Panc1 (cell line): ENCODE data around the gene HCN3. TPM values are rescaled to one million over a fixed set of nuclear protein-coding genes. Genes with fewer than 3 reads are reported as not detected.

Experiments used
- ATAC-seq: fragments of 200-7000 bp; cut with Tn5 transposase; 2 replicates; pipeline ENCODE4 v1.9.1; 2020; ENCODE audit warnings: mild to moderate bottlenecking, moderate library complexity
- BruUV-seq: library from RNA; stranded (reverse); fragments of 400-500 nt; replicated peaks from 2 replicates; lab custom pipeline; 2021; lab: Mats Ljungman, UMichigan
- CTCF ChIA-PET: fragments of 300-600 bp; sonication (Branson Sonifier 250); formaldehyde crosslinking; loops from one replicate; lab custom pipeline; 2022; ENCODE audit warnings: antibody characterized with exemption; lab: Charles Lee
- POLR2A ChIA-PET: fragments of 300-600 bp; sonication (Branson Sonifier 250); formaldehyde crosslinking; loops from one replicate; lab custom pipeline; 2022; ENCODE audit warnings: antibody characterized with exemption; lab: Charles Lee
- DNase-seq: peaks from one replicate; pipeline ENCODE4 v3.0.0-alpha.2; 2010; ENCODE audit warnings: low read depth, low spot score
- H3K27ac ChIP-seq: 2 replicates; pipeline ENCODE4 v1.5.1; 2011; ENCODE audit warnings: mild to moderate bottlenecking, low read length, inconsistent platforms
- H3K27me3 ChIP-seq: fragments of 200-500 bp; sonication (Bioruptor generic); 2 replicates; pipeline ENCODE4 v1.6.0; 2014; ENCODE audit warnings: low read length, inconsistent platforms; ENCODE audit not compliant: control insufficient read depth, insufficient read depth
- H3K36me3 ChIP-seq: fragments of 200-500 bp; sonication (Bioruptor generic); 2 replicates; pipeline ENCODE4 v1.5.1; 2014; ENCODE audit warnings: inconsistent platforms, mild to moderate bottlenecking, low read length, moderate library complexity; ENCODE audit not compliant: control insufficient read depth, insufficient read depth
- H3K4me1 ChIP-seq: 2 replicates; pipeline ENCODE4 v1.5.1; 2011; ENCODE audit warnings: inconsistent platforms, mild to moderate bottlenecking, low read length, moderate library complexity; ENCODE audit not compliant: control insufficient read depth, insufficient read depth
- H3K4me3 ChIP-seq, 2 experiments: 2 replicates each; pipeline ENCODE4 v1.5.1; 2011 to 2012; ENCODE audit warnings: low read depth in 2 of 2, low read length in 2 of 2, mild to moderate bottlenecking in 2 of 2, inconsistent platforms in 1 of 2, moderate library complexity in 1 of 2
- H3K9me3 ChIP-seq: fragments of 200-500 bp; sonication (Bioruptor generic); 2 replicates; pipeline ENCODE4 v1.5.1; 2014; ENCODE audit warnings: low read depth, mild to moderate bottlenecking, inconsistent platforms, low read length, moderate library complexity; ENCODE audit not compliant: control insufficient read depth, insufficient read depth
- POLR2AphosphoS5 ChIP-seq: IDR thresholded peaks from 2 replicates; pipeline ENCODE4 v1.6.1; 2012; ENCODE audit warnings: mild to moderate bottlenecking, low read depth, low read length, moderate library complexity
- SIN3A ChIP-seq: IDR thresholded peaks from 2 replicates; pipeline ENCODE4 v1.6.1; 2012; ENCODE audit warnings: low read depth, mild to moderate bottlenecking, low read length, moderate library complexity, borderline replicate concordance; ENCODE audit not compliant: insufficient read depth
- TCF7L2 ChIP-seq: IDR thresholded peaks from 2 replicates; pipeline ENCODE4 v1.6.1; 2011; ENCODE audit warnings: mild to moderate bottlenecking, low read depth, low read length, inconsistent platforms
- in situ Hi-C: cut with HindIII; loops from 2 replicates; pipeline ENCODE4 v1.10.0; 2016; ENCODE audit warnings: low sequenced_read_pairs, low pct_unique_long_range_greater_than_20kb
- intact Hi-C: fragments of 100-400 bp; cut with micrococcal nuclease; formaldehyde crosslinking; loops from one replicate; pipeline ENCODE4 v1.10.0; 2022; ENCODE audit not compliant: unreplicated experiment
- total RNA-seq: library from RNA; stranded (reverse); gene quantifications from one replicate; pipeline ENCODE4 v1.2.1, GENCODE V29; 2021; ENCODE audit not compliant: unreplicated experiment
- TF ChIP-seq, protein P1 (sequence below): fragments of 450-650 bp; IDR thresholded peaks from 2 replicates; pipeline ENCODE4 v1.5.1; 2017; ENCODE audit warnings: mild to moderate bottlenecking
- TF ChIP-seq, protein P2 (sequence below), 2 experiments: IDR thresholded peaks; 2 replicates each; pipeline ENCODE4 v1.6.1; 2011 to 2012; ENCODE audit warnings: low read depth in 2 of 2, control low read depth in 1 of 2, low read length in 1 of 2, mild to moderate bottlenecking in 1 of 2, moderate library complexity in 1 of 2; ENCODE audit not compliant: insufficient read depth in 1 of 2

Gene HCN3
- total RNA-seq, 1 experiment from 2014 or later: 7.8 TPM

- ChIA-PET CTCF (interaction anchor here (0.6 kb wide), 1 partner anchor 62 kb away, joined by 4 read pairs; no protein-coding TSS in a partner anchor), POLR2A (interaction anchor here (1.0 kb wide), 1 partner anchor 47 kb away, joined by 4 read pairs; no protein-coding TSS in a partner anchor)
- peak overlapping the region; percentile 72 for H3K27ac ChIP-seq
- ATAC-seq (peak; percentile 57), DNase-seq (no peak)
- intact Hi-C loops: no loop called here
- H3K4me3 ChIP-seq: peak overlapping the region; percentile 41 to 64
- H3K36me3 ChIP-seq: no peaks in the 10 kb centered on the region
- no peaks in the 10 kb centered on the region for H3K27me3 ChIP-seq
- H3K9me3 ChIP-seq: no peaks in the 10 kb centered on the region
- TF ChIP-seq, protein P1, sequence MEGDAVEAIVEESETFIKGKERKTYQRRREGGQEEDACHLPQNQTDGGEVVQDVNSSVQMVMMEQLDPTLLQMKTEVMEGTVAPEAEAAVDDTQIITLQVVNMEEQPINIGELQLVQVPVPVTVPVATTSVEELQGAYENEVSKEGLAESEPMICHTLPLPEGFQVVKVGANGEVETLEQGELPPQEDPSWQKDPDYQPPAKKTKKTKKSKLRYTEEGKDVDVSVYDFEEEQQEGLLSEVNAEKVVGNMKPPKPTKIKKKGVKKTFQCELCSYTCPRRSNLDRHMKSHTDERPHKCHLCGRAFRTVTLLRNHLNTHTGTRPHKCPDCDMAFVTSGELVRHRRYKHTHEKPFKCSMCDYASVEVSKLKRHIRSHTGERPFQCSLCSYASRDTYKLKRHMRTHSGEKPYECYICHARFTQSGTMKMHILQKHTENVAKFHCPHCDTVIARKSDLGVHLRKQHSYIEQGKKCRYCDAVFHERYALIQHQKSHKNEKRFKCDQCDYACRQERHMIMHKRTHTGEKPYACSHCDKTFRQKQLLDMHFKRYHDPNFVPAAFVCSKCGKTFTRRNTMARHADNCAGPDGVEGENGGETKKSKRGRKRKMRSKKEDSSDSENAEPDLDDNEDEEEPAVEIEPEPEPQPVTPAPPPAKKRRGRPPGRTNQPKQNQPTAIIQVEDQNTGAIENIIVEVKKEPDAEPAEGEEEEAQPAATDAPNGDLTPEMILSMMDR: no peak
- TF ChIP-seq SIN3A: peak; percentile 80; the same call in 1 of the 2 replicates
- TF ChIP-seq, protein P2, sequence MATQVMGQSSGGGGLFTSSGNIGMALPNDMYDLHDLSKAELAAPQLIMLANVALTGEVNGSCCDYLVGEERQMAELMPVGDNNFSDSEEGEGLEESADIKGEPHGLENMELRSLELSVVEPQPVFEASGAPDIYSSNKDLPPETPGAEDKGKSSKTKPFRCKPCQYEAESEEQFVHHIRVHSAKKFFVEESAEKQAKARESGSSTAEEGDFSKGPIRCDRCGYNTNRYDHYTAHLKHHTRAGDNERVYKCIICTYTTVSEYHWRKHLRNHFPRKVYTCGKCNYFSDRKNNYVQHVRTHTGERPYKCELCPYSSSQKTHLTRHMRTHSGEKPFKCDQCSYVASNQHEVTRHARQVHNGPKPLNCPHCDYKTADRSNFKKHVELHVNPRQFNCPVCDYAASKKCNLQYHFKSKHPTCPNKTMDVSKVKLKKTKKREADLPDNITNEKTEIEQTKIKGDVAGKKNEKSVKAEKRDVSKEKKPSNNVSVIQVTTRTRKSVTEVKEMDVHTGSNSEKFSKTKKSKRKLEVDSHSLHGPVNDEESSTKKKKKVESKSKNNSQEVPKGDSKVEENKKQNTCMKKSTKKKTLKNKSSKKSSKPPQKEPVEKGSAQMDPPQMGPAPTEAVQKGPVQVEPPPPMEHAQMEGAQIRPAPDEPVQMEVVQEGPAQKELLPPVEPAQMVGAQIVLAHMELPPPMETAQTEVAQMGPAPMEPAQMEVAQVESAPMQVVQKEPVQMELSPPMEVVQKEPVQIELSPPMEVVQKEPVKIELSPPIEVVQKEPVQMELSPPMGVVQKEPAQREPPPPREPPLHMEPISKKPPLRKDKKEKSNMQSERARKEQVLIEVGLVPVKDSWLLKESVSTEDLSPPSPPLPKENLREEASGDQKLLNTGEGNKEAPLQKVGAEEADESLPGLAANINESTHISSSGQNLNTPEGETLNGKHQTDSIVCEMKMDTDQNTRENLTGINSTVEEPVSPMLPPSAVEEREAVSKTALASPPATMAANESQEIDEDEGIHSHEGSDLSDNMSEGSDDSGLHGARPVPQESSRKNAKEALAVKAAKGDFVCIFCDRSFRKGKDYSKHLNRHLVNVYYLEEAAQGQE (IDR thresholded peaks at IDR 0.05; ENCODE audit: insufficient read depth in 1 of 2, low read depth in 2 of 2, low read length in 1 of 2): no peak
- TF ChIP-seq POLR2AphosphoS5: peak; percentile 47; the same call in 1 of the 2 replicates
- no peak for TF ChIP-seq TCF7L2
- in situ Hi-C loops: no loop called here
- peaks cover 24% of the 10 kb centered on the region for H3K4me1 ChIP-seq
- no TSS peak for BruUV-seq
Measured at GRCh38 chr1:155241069-155241679, 36.1 kb upstream of the HCN3 start.

DNA sequence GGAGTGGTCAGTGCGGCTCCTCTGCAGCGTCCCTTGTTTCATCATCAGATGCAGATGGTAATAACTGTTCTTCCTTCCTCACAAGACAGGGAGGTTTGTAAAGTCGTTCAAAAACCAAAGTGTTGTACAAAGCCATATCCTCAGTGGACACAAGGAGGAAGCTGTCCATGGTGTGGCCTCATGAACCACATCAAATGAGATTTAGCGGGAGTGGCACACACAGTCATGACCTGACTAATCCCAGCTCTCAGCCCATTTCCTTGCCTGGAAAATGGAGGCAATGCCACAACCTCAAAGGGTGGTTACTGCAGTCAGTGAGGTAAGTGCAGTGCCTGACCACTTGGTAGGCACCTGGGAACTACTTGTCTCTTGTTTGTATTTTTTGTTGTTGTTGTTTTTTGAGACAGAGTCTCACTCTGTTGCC lies 35.4 kb upstream of the HCN3 start:
- TF ChIP-seq, protein P2 (IDR thresholded peaks at IDR 0.05; ENCODE audit: insufficient read depth in 1 of 2, low read depth in 2 of 2, low read length in 1 of 2): no peak
- TF ChIP-seq, protein P1: no peak
- TF ChIP-seq POLR2AphosphoS5 (no peak), TCF7L2 (no peak), SIN3A (no peak)
- Histone ChIP-seq H3K4me1 (peaks cover 24% of the 10 kb centered on the region), H3K4me3 (no peak overlapping the region), H3K27ac (peak overlapping the region; percentile 72; the same call in 1 of the 2 replicates), H3K36me3 (no peaks in the 10 kb centered on the region), H3K27me3 (no peaks in the 10 kb centered on the region), H3K9me3 (no peaks in the 10 kb centered on the region)
- DNase-seq (no peak), ATAC-seq (no peak)
- no TSS peak for BruUV-seq
- in situ Hi-C loops: no loop called here
- POLR2A ChIA-PET: interaction anchor here (1.0 kb wide), 1 partner anchor 48 kb away, joined by 4 read pairs; no protein-coding TSS in a partner anchor
- intact Hi-C loops: no loop called here
- CTCF ChIA-PET: interaction anchor here (0.6 kb wide), 1 partner anchor 9 kb away, joined by 3 read pairs; no protein-coding TSS in a partner anchor
